ENCODE measurements around the gene RPAP3. TPM values are rescaled to one million over a fixed set of nuclear protein-coding genes. Genes with fewer than 3 reads are reported as not detected.

RPAP3 gene
- total RNA-seq, 1 experiment from 2014 or later: 44.3 TPM

DNA sequence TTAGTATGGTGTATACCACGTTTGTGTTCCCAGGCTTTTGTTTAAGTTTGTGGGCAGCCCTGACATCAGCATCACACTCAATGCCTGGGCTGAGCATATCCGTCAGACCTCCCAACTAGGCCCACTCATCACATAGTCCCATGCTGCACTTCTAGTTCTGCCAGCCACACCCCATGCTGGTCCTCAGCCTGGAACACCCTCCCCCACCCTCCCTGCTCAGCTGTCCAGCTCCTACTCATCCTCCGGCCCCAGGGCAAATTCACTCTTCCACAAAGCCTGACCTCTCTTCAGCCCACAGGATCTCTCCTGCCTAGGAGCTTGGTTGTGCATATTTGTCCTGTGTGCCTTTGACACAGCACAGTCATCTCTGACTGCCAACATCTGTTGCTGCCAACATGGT, 23.4 kb upstream of the RPAP3 start:
- TF ChIP-seq, protein P1, sequence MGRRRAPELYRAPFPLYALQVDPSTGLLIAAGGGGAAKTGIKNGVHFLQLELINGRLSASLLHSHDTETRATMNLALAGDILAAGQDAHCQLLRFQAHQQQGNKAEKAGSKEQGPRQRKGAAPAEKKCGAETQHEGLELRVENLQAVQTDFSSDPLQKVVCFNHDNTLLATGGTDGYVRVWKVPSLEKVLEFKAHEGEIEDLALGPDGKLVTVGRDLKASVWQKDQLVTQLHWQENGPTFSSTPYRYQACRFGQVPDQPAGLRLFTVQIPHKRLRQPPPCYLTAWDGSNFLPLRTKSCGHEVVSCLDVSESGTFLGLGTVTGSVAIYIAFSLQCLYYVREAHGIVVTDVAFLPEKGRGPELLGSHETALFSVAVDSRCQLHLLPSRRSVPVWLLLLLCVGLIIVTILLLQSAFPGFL (CRISPR knock-in tag; IDR thresholded peaks at IDR 0.05; ENCODE audit: borderline replicate concordance): no peak
- TF ChIP-seq PRRX2 (CRISPR knock-in tag; IDR thresholded peaks at IDR 0.05) (no peak), NFYB (CRISPR knock-in tag; conservative IDR thresholded peaks at IDR 0.05; ENCODE audit: low read depth) (no peak), FOXJ3 (CRISPR knock-in tag; IDR thresholded peaks at IDR 0.05; ENCODE audit: borderline replicate concordance) (no peak)
- TF ChIP-seq, protein P2, sequence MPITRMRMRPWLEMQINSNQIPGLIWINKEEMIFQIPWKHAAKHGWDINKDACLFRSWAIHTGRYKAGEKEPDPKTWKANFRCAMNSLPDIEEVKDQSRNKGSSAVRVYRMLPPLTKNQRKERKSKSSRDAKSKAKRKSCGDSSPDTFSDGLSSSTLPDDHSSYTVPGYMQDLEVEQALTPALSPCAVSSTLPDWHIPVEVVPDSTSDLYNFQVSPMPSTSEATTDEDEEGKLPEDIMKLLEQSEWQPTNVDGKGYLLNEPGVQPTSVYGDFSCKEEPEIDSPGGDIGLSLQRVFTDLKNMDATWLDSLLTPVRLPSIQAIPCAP (CRISPR knock-in tag; IDR thresholded peaks at IDR 0.05): no peak
- Mint-ChIP-seq H3K4me3 (no peak overlapping the region), H3K36me3 (no peaks in the 10 kb centered on the region), H3K9me3 (no peaks in the 10 kb centered on the region), H3K4me1 (peaks cover 6% of the 10 kb centered on the region), H3K27ac (no peak overlapping the region), H3K27me3 (ENCODE audit: low read depth) (peaks cover 8% of the 10 kb centered on the region)
- ChIA-PET CTCF (interaction anchor here (1.3 kb wide), 1 partner anchor 12 kb away, joined by 4 read pairs; no protein-coding TSS in a partner anchor), POLR2A (no interaction called here)
- ATAC-seq (no peak), DNase-seq (ENCODE audit: low spot score) (no peak)

DNA sequence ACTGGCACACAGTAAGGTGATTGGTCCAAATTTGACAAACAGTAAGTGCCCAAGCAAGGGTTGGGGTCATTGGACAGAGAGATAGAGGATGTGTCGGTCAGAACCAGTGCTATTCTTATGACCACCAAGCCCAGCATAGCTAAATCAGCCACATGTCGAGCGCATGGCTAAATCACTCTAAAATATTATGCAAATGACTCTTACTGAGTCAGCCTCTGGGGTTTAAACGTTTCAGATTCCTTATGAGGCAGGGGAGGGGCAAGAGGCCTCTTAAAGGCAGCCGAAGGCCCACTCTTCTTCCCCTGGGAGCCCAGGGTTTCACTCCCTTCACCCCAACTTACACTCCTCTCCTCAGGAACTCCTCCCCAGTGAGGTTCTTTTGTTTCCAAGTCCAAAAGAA, 20.1 kb upstream of the RPAP3 start:
- no peak for ATAC-seq
- 0 out of 2 replicates have a peak, but pooled peaks cover 3% of the 10 kb centered on the region for H3K4me1 Mint-ChIP-seq
- H3K27ac Mint-ChIP-seq: no peak overlapping the region
- H3K9me3 Mint-ChIP-seq: no peaks in the 10 kb centered on the region
- TF ChIP-seq, protein P3, sequence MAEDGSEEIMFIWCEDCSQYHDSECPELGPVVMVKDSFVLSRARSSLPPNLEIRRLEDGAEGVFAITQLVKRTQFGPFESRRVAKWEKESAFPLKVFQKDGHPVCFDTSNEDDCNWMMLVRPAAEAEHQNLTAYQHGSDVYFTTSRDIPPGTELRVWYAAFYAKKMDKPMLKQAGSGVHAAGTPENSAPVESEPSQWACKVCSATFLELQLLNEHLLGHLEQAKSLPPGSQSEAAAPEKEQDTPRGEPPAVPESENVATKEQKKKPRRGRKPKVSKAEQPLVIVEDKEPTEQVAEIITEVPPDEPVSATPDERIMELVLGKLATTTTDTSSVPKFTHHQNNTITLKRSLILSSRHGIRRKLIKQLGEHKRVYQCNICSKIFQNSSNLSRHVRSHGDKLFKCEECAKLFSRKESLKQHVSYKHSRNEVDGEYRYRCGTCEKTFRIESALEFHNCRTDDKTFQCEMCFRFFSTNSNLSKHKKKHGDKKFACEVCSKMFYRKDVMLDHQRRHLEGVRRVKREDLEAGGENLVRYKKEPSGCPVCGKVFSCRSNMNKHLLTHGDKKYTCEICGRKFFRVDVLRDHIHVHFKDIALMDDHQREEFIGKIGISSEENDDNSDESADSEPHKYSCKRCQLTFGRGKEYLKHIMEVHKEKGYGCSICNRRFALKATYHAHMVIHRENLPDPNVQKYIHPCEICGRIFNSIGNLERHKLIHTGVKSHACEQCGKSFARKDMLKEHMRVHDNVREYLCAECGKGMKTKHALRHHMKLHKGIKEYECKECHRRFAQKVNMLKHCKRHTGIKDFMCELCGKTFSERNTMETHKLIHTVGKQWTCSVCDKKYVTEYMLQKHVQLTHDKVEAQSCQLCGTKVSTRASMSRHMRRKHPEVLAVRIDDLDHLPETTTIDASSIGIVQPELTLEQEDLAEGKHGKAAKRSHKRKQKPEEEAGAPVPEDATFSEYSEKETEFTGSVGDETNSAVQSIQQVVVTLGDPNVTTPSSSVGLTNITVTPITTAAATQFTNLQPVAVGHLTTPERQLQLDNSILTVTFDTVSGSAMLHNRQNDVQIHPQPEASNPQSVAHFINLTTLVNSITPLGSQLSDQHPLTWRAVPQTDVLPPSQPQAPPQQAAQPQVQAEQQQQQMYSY (CRISPR knock-in tag; IDR thresholded peaks at IDR 0.05): no peak
- no peak for TF ChIP-seq RORB (CRISPR knock-in tag; IDR thresholded peaks at IDR 0.05)
- TF ChIP-seq, protein P4, sequence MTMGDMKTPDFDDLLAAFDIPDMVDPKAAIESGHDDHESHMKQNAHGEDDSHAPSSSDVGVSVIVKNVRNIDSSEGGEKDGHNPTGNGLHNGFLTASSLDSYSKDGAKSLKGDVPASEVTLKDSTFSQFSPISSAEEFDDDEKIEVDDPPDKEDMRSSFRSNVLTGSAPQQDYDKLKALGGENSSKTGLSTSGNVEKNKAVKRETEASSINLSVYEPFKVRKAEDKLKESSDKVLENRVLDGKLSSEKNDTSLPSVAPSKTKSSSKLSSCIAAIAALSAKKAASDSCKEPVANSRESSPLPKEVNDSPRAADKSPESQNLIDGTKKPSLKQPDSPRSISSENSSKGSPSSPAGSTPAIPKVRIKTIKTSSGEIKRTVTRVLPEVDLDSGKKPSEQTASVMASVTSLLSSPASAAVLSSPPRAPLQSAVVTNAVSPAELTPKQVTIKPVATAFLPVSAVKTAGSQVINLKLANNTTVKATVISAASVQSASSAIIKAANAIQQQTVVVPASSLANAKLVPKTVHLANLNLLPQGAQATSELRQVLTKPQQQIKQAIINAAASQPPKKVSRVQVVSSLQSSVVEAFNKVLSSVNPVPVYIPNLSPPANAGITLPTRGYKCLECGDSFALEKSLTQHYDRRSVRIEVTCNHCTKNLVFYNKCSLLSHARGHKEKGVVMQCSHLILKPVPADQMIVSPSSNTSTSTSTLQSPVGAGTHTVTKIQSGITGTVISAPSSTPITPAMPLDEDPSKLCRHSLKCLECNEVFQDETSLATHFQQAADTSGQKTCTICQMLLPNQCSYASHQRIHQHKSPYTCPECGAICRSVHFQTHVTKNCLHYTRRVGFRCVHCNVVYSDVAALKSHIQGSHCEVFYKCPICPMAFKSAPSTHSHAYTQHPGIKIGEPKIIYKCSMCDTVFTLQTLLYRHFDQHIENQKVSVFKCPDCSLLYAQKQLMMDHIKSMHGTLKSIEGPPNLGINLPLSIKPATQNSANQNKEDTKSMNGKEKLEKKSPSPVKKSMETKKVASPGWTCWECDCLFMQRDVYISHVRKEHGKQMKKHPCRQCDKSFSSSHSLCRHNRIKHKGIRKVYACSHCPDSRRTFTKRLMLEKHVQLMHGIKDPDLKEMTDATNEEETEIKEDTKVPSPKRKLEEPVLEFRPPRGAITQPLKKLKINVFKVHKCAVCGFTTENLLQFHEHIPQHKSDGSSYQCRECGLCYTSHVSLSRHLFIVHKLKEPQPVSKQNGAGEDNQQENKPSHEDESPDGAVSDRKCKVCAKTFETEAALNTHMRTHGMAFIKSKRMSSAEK (CRISPR knock-in tag; IDR thresholded peaks at IDR 0.05; ENCODE audit: borderline replicate concordance): no peak
- TF ChIP-seq, protein P5, sequence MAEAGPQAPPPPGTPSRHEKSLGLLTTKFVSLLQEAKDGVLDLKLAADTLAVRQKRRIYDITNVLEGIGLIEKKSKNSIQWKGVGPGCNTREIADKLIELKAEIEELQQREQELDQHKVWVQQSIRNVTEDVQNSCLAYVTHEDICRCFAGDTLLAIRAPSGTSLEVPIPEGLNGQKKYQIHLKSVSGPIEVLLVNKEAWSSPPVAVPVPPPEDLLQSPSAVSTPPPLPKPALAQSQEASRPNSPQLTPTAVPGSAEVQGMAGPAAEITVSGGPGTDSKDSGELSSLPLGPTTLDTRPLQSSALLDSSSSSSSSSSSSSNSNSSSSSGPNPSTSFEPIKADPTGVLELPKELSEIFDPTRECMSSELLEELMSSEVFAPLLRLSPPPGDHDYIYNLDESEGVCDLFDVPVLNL (CRISPR knock-in tag; IDR thresholded peaks at IDR 0.05; ENCODE audit: borderline replicate concordance, low read depth): no peak
- TF ChIP-seq IRF2 (CRISPR knock-in tag; IDR thresholded peaks at IDR 0.05; ENCODE audit: borderline replicate concordance, low read depth): no peak
- TF ChIP-seq GABPB1 (CRISPR knock-in tag; IDR thresholded peaks at IDR 0.05): no peak
- TF ChIP-seq, protein P6, sequence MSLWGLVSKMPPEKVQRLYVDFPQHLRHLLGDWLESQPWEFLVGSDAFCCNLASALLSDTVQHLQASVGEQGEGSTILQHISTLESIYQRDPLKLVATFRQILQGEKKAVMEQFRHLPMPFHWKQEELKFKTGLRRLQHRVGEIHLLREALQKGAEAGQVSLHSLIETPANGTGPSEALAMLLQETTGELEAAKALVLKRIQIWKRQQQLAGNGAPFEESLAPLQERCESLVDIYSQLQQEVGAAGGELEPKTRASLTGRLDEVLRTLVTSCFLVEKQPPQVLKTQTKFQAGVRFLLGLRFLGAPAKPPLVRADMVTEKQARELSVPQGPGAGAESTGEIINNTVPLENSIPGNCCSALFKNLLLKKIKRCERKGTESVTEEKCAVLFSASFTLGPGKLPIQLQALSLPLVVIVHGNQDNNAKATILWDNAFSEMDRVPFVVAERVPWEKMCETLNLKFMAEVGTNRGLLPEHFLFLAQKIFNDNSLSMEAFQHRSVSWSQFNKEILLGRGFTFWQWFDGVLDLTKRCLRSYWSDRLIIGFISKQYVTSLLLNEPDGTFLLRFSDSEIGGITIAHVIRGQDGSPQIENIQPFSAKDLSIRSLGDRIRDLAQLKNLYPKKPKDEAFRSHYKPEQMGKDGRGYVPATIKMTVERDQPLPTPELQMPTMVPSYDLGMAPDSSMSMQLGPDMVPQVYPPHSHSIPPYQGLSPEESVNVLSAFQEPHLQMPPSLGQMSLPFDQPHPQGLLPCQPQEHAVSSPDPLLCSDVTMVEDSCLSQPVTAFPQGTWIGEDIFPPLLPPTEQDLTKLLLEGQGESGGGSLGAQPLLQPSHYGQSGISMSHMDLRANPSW (CRISPR knock-in tag; conservative IDR thresholded peaks at IDR 0.05; ENCODE audit: low read depth): no peak
- TF ChIP-seq ZBTB21 (CRISPR knock-in tag; IDR thresholded peaks at IDR 0.05; ENCODE audit: borderline replicate concordance): no peak
- TF ChIP-seq, protein P7, sequence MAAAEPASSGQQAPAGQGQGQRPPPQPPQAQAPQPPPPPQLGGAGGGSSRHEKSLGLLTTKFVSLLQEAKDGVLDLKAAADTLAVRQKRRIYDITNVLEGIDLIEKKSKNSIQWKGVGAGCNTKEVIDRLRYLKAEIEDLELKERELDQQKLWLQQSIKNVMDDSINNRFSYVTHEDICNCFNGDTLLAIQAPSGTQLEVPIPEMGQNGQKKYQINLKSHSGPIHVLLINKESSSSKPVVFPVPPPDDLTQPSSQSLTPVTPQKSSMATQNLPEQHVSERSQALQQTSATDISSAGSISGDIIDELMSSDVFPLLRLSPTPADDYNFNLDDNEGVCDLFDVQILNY (CRISPR knock-in tag; IDR thresholded peaks at IDR 0.05): no peak
- TF ChIP-seq ESRRA (CRISPR knock-in tag; IDR thresholded peaks at IDR 0.05; ENCODE audit: borderline replicate concordance): no peak
- TF ChIP-seq SMAD4 (CRISPR knock-in tag; IDR thresholded peaks at IDR 0.05): no peak
- TF ChIP-seq ZNF416 (CRISPR knock-in tag; IDR thresholded peaks at IDR 0.05): no peak
- no peak for TF ChIP-seq NR3C1 (CRISPR knock-in tag; conservative IDR thresholded peaks at IDR 0.05; ENCODE audit: low read depth)
- TF ChIP-seq, protein P8, sequence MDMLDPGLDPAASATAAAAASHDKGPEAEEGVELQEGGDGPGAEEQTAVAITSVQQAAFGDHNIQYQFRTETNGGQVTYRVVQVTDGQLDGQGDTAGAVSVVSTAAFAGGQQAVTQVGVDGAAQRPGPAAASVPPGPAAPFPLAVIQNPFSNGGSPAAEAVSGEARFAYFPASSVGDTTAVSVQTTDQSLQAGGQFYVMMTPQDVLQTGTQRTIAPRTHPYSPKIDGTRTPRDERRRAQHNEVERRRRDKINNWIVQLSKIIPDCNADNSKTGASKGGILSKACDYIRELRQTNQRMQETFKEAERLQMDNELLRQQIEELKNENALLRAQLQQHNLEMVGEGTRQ (CRISPR knock-in tag; IDR thresholded peaks at IDR 0.05): no peak
- no peak for DNase-seq (ENCODE audit: low spot score)
- H3K27me3 Mint-ChIP-seq (ENCODE audit: low read depth): peaks cover 24% of the 10 kb centered on the region
- ChIA-PET POLR2A (interaction anchor here (1.0 kb wide), 1 partner anchor 8 kb away, joined by 3 read pairs; no protein-coding TSS in a partner anchor), CTCF (interaction anchor here (0.7 to 2.4 kb wide), 6 partner anchors 11 to 179 kb away, joined by 3 to 9 read pairs (median 4); partner anchors contain the start of genes SLC48A1 and VDR)
- no peak overlapping the region for H3K4me3 Mint-ChIP-seq
- no peaks in the 10 kb centered on the region for H3K36me3 Mint-ChIP-seq
